GM19372 (cell line): ENCODE measurements around the gene PCDHGB2.
"Not testable (repeated sequence)": the region's sequence is repeated elsewhere in the genome, so short reads cannot be mapped to it uniquely, and the experiment has no call there.

Source experiments
- ATAC-seq: cut with Tn5 transposase; IDR thresholded peaks from one replicate; pipeline ENCODE4 v1.9.1; 2021; ENCODE audit warnings: mild to moderate bottlenecking, low read depth, moderate library complexity; ENCODE audit not compliant: unreplicated experiment

The PCDHGB2 gene

DNA sequence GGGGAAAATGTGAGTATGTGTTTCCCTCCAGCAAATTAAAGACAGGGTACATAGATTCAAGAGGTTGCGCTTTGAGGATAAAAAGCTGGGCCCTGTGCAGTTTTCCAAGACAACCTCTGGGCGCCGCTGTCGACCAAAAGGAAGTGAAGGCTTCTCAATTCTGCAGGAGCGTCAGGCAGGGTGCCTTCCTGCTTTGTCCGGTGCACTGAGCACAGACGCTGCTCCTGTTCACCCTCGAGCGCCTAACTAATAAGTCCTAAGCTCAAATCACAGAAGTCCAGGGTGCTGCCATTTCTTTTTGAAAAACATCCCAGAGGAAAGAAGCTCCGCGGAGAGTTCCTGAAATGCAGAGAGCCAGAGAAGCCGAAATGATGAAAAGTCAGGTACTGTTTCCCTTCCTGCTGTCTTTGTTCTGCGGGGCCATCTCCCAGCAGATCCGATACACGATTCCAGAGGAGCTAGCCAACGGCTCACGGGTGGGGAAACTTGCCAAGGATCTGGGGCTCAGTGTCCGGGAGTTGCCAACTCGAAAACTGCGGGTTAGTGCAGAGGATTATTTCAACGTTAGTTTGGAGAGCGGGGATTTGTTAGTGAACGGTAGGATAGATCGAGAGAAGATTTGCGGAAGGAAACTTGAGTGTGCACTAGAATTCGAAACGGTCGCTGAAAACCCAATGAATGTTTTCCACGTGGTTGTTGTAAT is 9.7 kb upstream of the PCDHGB2 start, which contains the start of gene PCDHGB1:
Gene PCDHGB1 (plus strand): TSS at position 183 of the 703 bp plus-strand sequence. CDS start 162 bp downstream, at position 345.
- no peak for ATAC-seq

DNA sequence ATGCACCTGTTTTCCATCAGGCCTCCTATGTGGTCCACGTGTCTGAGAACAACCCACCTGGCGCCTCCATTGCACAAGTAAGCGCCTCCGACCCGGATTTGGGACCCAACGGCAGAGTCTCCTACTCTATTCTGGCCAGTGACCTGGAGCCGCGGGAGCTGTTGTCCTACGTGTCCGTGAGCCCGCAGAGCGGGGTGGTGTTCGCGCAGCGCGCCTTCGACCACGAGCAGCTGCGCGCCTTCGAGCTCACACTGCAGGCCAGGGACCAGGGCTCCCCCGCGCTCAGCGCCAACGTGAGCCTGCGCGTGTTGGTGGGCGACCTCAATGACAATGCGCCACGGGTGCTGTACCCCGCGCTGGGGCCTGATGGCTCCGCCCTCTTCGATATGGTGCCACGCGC is 8.2 kb upstream of the PCDHGB2 start:
- ATAC-seq, result no peak

DNA sequence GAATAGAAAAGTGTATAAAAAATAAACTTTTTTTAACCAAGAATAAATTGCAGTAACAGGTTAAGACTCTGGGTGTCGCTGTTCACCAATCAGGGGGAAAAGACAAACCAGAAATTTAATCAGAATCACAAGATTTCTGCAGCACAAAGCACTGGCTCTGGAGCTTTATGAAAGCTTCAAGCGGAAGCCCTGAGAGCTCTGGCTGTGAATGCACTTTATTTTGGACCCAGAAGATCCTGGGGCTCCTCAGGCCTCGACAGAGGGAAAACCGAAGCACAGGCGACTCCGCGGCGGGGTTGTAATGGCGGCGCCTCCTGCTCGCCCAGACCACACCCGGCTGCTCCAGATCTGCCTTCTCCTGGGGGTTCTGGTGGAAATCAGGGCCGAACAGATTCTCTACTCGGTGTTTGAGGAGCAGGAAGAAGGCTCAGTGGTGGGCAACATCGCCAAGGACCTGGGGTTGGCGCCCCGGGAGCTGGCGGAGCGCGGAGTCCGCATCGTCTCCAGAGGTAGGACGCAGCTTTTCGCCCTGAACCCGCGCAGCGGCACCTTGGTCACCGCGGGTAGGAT is 4.8 kb upstream of the PCDHGB2 start, which contains the start of gene PCDHGA4:
Gene PCDHGA4 (plus strand): TSS at position 122 of the 570 bp plus-strand sequence. CDS start 87 bp downstream, at position 209.
- ATAC-seq, result no peak

DNA sequence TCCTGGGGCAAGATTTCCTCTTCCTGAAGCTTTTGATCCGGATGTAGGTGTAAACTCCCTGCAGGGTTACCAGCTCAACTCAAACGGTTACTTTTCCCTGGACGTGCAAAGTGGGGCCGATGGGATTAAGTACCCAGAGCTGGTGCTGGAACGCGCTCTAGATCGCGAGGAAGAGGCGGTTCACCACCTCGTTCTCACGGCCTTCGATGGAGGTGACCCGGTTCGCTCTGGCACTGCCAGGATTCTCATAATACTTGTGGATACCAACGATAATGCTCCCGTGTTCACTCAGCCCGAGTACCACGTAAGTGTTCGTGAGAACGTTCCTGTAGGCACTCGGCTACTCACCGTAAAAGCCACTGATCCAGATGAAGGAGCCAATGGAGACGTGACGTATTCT is 4.2 kb upstream of the PCDHGB2 start:
- ATAC-seq, result no peak

DNA sequence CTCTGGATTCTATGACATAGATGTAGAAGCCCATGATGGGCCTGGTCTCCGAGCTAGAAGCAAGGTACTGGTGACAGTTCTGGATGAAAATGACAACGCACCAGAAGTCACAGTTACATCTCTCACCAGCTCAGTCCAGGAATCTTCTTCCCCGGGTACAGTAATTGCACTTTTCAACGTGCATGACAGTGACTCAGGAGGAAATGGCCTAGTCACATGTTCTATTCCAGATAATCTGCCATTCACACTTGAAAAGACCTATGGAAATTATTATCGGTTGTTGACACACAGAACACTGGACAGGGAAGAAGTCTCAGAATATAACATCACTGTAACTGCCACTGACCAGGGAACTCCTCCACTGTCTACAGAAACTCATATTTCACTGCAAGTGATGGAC is 3.7 kb upstream of the PCDHGB2 start:
- no peak for ATAC-seq

DNA sequence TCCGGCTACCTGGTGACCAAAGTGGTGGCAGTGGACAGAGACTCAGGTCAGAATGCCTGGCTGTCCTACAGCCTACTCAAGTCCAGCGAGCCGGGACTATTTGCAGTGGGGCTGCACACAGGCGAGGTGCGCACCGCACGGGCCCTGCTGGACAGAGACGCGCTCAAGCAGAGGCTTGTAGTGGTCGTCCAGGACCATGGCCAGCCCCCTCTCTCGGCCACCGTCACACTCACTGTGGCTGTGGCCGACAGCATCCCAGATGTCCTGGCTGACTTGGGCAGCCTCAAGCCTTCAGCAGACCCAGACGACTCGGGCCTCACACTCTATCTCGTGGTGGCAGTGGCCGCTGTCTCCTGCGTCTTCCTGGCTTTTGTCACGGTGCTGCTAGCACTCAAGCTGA is 2.8 kb upstream of the PCDHGB2 start:
- ATAC-seq, result no peak

DNA sequence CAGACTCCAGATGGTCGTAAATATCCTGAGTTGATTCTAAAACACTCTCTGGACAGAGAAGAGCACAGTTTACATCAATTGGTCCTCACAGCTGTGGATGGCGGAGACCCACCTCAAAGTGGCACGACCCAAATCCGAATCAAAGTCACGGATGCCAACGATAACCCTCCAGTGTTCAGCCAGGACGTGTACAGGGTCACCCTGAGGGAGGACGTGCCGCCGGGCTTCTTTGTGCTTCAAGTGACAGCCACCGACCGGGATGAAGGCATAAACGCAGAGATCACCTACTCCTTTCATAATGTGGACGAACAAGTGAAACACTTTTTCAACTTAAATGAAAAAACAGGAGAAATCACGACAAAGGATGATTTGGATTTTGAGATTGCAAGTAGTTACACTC is 891 bp downstream of the PCDHGB2 start:
- ATAC-seq, result no peak

DNA sequence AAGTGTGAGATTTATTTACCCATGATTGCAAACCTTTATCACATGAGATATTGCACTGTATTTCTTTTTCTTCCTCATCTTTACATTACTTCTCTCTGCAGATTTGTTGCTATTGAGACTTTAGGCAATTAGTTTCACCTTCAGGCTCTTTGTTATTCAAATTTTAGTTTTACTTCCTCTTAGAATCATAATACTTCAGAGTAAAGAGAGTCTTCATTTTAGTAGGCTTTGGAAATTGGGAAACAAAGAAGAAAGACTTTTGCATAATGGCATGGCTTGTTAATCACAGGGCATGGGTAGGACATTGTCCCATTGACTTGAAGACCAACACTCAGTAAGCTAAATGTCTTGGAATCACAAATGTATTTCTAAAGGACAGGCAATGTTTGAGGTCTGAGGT is 2.9 kb downstream of the PCDHGB2 start:
- ATAC-seq, result no peak

DNA sequence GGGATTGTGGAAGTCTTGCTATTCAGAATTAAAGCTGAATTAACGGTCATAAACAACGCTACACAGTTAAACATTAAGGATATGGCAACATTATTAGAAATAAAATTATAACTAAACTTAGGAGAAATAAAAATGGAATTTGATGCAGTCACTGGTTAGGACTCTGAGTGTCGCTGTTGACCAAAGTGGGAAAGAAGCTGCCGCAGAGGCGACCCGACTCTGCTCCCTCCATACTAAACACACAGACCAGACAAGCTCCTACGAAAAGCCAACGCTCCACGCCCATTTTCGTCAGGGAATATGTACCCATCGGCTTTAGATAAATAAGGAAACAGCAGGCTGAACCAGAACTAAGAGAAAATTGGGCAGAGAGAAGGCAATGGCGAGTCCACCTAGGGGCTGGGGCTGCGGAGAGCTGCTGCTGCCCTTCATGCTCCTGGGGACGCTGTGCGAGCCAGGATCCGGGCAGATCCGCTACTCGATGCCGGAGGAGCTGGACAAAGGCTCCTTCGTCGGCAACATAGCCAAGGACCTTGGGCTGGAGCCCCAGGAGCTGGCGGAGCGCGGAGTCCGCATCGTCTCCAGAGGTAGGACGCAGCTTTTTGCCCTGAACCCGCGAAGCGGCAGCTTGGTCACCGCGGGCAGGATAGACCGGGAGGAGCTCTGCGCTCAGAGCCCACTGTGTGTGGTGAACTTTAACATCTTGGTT is 4.3 kb downstream of the PCDHGB2 start, which contains the start of gene PCDHGA5:
Gene PCDHGA5 (plus strand): TSS at position 211 of the 709 bp plus-strand sequence. CDS start 169 bp downstream, at position 380.
- ATAC-seq, result no peak

DNA sequence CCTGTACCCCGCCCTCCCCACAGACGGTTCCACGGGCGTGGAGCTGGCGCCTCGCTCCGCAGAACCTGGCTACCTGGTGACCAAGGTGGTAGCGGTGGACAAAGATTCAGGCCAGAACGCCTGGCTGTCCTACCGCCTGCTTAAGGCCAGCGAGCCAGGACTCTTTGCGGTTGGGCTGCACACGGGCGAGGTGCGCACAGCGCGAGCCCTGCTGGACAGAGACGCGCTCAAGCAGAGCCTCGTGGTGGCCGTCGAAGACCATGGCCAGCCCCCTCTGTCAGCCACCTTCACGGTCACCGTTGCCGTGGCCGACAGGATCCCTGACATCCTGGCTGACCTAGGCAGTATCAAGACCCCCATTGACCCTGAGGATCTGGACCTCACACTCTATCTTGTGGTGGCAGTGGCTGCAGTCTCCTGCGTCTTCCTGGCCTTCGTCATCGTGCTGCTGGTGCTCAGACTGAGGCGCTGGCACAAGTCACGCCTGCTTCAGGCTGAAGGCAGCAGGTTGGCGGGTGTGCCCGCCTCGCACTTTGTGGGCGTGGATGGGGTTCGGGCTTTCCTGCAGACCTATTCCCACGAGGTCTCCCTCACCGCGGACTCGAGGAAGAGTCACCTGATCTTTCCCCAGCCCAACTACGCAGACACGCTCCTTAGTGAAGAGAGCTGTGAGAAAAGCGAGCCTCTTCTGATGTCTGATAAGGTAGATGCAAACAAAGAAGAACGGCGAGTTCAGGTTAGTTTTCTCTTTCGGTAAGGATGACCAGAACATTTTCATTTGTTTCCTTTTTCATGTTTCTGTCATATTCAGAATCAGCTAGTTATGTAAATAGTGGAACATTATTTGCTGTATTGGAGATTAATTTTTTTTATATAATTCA is 6.5 kb downstream of the PCDHGB2 start:
- no peak for ATAC-seq

DNA sequence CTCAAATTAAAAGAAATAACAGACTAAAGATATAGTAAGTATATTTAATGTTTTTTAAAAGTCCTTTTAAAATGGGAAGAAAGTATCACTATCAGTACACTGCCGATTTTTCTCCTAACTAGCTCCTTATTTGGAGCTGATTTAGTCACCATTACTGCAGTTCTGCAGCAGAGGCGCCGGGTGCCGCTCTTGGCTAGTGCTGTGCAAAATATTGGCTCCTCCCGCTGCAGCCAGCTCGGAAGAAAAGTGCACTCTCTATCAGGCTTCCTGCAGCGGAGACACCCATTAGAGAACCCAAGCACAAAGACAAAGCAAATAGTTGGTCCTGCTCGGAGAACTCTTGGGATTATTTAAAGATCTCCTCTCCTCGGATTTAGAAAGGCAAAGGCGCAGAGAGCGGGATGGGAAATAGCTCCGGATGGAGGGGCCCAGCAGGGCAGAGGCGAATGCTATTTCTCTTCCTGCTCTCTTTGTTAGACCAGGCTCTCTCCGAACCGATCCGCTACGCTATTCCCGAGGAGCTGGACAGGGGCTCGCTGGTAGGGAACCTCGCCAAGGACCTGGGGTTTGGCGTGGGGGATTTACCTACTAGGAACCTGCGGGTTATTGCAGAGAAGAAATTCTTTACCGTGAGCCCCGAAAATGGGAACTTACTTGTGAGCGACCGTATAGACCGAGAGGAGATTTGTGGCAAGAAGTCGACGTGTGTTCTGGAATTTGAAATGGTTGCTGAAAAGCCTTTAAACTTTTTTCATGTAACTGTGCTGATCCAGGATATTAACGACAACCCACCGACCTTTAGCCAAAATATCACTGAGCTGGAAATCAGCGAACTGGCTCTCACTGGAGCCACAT is 10.4 kb downstream of the PCDHGB2 start, which contains the start of gene PCDHGB3:
Gene PCDHGB3 (plus strand): TSS at position 249 of the 855 bp plus-strand sequence. CDS start 153 bp downstream, at position 402.
- ATAC-seq, result no peak

DNA sequence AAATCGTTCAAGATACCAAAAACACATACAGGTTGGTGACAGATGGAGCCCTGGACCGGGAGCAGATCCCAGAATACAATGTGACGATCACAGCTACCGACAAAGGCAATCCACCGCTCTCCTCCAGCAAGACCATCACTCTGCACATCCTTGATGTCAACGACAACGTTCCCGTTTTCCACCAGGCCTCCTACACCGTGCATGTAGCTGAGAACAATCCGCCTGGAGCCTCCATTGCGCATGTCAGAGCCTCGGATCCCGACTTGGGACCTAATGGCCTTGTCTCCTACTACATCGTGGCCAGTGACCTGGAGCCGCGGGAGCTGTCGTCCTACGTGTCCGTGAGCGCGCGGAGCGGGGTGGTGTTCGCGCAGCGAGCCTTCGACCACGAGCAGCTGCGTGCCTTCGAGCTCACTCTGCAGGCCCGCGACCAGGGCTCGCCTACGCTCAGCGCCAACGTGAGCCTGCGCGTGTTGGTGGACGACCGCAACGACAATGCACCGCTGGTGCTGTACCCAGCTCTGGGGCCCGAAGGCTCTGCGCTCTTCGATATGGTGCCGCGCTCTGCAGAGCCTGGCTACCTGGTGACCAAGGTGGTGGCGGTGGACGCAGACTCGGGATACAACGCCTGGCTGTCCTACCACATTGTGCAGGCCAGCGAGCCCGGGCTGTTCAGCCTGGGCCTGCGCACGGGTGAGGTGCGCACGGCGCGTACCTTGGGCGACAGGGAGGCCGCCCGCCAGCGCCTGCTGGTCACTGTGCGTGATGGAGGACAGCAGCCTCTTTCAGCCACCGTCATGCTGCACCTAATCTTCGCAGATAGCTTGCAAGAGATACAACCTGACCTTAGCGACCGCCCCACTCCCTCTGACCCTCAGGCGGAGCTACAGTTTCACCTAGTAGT is 12.0 kb downstream of the PCDHGB2 start:
- no peak for ATAC-seq

DNA sequence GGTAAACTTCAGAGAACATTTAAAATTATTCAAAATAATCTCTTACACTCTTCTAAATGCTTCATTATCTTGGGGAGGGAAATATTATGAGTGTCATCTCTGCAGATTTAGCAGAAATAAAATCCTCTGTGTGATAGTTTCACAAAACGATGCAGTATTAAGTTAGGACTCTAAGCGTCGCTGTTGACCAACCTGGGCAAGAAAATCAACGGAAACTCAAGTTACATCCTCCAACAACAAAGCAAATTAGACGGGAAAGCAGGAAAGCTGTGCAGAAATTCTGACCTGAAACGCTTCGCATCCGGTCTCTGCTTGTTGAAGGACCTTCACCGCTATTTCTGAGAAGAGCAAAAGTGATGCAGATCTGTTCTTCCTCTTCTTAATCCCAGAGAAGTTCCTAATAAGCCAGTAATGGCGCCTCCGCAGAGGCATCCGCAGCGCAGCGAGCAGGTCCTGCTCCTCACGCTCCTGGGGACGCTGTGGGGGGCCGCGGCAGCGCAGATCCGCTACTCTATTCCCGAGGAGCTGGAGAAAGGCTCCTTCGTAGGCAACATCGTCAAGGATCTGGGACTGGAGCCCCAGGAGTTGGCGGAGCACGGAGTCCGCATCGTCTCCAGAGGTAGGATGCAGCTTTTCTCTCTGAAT is 14.0 kb downstream of the PCDHGB2 start, which contains the start of gene PCDHGA6:
Gene PCDHGA6 (plus strand): TSS at position 219 of the 645 bp plus-strand sequence. CDS start 193 bp downstream, at position 412.
- ATAC-seq, result no peak

DNA sequence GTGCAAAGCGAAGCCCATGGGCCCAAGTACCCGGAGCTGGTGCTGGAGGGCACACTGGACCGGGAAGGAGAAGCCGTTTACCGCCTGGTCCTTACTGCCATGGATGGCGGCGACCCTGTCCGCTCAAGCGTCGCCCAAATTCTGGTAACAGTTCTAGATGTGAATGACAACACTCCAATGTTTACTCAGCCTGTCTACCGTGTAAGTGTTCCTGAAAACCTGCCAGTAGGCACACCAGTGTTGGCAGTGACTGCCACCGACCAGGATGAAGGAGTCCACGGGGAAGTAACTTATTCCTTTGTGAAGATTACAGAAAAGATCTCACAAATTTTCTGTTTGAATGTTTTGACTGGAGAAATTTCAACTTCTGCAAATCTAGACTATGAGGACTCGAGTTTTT is 14.8 kb downstream of the PCDHGB2 start:
- no peak for ATAC-seq

DNA sequence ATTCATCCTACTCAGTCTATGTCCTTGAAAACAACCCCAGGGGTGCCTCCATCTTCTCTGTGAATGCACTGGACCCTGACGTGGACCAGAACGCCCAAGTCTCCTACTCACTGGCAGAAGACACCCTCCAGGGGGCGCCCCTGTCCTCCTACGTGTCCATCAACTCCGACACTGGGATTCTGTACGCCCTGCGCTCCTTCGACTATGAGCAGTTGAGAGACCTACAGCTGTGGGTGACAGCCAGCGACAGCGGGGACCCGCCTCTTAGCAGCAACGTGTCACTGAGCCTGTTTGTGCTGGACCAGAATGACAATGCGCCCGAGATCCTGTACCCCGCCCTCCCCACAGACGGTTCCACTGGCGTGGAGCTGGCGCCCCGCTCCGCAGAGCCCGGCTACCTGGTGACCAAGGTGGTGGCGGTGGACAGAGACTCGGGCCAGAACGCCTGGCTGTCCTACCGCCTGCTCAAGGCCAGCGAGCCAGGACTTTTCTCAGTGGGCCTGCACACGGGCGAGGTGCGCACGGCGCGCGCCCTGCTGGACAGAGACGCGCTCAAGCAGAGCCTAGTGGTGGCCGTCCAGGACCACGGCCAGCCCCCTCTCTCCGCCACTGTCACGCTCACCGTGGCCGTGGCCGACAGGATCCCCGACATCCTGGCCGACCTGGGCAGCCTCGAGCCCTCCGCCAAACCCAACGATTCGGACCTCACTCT is 15.8 kb downstream of the PCDHGB2 start:
- not testable (repeated sequence) for ATAC-seq

DNA sequence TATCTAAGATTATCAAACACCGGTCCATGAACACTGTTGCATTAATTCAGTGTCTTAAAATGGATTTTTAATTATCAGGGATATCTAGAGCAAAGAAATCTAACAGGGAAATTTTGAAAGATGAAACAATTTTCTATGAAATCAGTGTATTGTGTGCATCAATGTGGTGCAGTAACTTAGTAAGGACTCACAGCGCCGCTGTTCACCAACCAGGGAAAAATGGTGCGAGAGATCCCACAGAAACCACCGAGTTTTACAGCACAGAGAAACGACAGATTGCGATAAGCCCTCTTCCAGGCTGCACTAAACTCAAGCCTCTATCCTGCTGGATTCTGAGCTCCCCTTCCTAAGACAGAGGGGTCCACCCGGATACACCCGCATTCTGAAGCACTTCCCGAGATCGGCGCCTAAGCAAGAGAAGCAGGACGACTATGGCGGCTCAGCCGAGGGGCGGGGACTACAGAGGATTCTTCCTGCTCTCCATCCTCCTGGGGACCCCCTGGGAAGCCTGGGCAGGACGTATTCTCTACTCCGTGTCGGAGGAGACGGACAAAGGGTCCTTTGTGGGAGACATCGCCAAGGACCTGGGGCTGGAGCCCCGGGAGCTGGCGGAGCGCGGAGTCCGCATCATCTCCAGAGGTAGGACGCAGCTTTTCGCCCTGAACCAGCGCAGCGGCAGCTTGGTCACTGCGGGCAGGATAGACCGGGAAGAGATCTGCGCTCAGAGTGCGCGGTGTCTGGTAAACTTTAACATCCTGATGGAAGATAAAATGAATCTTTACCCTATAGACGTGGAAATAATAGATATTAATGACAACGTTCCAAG is 22.9 kb downstream of the PCDHGB2 start, which contains the start of gene PCDHGA7:
Gene PCDHGA7 (plus strand): TSS at position 274 of the 826 bp plus-strand sequence. CDS start 158 bp downstream, at position 432.
- no peak for ATAC-seq
